ENCODE data around the gene DDX55.
"Not testable (repeated sequence)": the region's sequence is repeated elsewhere in the genome, so short reads cannot be mapped to it uniquely, and the experiment has no call there.

- not testable (repeated sequence) for TF ChIP-seq CTCF (conservative IDR thresholded peaks at IDR 0.05; ENCODE audit: low read depth in 2 of 2); POLR2AphosphoS5 (IDR thresholded peaks at IDR 0.05; ENCODE audit: low read depth)
Observed at GRCh38 chr12:123578829-123579228, 23.1 kb upstream of the DDX55 start.

Data from GM23338 (cell line).